AG08396 (cell line): Measurements from ENCODE around the gene MYLIP.
"Not testable (repeated sequence)": the region's sequence is repeated elsewhere in the genome, so short reads cannot be mapped to it uniquely, and the experiment has no call there.

Source experiments
- DNase-seq: peaks from one replicate; pipeline ENCODE4 v3.0.0; 2012; ENCODE audit warnings: low spot score, mixed read lengths

MYLIP gene

DNA sequence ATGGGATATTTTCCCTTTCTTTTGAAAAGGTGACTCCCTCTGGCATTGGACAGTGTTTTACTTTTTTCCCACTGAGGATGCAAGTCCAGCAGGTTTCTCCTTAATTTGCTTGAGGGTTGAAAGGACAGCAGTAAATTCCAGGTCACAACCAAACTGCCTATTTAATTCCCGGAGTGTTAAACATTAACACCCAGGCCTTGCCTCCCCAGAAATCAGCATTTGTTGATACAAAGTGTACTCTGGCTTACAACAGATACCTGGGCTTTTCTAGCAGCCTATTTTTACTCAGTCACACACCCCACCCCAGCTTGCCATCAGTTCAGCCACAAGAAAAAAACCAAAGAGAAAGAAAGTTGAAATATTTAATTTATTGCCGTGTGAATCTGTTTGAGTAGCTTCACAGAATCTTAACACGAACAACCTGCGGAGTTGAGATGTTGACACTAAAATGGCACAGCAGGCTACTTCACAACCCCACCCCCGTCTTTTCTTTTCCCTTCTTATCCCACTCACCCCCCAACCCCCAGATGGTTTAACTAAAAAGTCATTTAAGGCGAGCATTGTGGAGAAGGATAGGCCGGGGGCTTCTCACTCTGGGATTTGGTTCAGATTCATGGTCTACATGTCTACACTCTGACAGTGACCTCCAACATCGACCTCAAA, 45.7 kb downstream of the MYLIP start:
- no peak for DNase-seq

GRCh38 chr6:16176600-16176999, 47.7 kb downstream of the MYLIP start:
- DNase-seq = not testable (repeated sequence)

DNA sequence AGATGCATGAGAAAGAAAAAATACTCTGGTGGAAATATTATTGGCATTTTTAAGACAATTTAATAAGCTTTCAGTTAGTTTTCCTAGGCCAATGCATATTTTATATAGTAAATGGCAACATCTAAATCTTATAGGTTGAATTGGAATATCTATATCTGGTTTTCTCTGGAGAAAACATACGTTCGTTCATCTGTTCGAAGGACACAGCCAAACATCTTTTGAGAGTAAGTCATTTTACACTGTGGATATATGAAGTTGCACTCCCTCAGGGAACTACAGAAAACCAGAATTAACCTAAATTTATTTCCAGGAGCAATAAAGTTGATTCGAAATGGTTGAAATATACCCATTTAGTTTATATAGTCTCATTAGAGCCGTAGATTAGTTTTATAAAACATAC, 49.0 kb downstream of the MYLIP start:
- DNase-seq = no peak

DNA sequence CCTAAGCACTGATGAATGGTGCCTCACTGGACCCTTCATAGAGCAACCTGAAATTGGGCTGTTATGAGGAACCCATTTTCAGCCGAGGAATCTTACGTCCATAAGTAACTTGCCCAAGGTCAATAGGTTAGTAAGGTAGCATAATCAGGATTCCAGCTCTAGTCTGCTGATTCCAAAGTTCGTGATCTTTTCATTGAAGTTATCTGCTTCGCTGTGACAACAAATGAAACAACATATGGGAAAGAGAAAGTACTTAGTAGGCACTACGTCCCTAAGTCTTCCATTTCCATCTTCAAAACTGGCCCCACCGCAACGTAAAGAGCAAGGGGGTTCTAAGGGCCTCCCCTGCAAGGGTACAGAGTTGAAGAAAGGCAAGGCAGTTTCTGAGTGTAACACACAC, 49.5 kb downstream of the MYLIP start:
- no peak for DNase-seq

GRCh38 chr6:16179063-16179462, 50.2 kb downstream of the MYLIP start:
- DNase-seq = no peak

DNA sequence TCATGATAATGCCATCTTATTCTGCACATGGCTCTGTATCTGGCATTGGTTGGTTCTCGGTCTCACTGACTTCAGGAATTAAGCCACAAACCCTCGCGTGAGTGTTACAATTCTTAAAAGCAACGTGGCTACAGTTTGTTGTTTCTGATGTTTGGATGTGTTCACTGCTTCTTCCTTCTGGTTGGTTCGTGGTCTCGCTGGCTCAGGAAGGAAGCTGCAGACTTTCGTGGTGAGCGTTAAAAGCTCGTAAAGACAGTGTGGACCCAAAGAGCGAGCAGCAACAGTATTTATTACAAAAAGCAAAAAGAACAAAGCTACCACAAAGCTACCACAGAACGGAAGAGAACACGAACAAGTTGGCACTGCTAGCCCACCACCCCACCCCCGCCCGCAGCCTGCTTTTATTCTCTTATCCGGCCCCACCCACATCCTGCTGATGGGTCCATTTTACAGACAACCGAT, 51.1 kb downstream of the MYLIP start:
- no peak for DNase-seq

DNA sequence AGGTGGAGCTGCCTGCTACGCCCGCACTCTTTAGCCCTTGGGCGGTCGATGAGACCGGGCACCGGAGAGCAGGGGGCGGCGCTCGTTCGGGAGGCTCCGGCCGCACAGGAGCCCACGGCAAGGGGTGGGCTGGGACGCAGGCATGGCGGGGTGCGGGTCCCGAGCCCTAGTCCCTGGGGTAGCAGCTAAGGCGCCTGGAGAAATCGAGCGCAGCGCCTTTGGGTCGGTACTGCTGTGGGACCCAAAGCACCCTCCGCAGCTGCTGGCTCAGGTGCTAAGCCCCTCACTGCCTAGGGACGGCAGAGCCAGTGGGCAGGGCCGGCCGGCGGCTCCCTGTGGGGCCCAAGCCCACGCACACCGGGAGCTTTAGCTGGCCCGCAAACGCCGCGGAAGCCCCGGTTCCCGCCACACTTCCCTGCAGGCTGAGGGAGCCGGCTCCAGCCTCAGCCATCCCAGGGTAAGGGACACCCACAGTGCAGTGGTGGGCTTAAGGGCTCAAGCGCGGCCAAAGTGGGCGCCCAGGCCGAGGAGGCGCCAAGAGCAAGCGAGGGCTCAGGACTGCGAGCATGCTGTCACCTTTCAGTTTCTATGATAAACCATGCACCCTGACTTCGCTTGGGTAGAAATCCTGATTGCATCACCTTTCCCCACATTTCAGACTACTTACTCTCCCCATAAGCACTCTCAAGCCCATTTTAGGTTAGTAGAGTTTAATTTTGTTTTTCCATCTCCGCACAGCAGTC, 52.0 kb downstream of the MYLIP start:
- DNase-seq = no peak

DNA sequence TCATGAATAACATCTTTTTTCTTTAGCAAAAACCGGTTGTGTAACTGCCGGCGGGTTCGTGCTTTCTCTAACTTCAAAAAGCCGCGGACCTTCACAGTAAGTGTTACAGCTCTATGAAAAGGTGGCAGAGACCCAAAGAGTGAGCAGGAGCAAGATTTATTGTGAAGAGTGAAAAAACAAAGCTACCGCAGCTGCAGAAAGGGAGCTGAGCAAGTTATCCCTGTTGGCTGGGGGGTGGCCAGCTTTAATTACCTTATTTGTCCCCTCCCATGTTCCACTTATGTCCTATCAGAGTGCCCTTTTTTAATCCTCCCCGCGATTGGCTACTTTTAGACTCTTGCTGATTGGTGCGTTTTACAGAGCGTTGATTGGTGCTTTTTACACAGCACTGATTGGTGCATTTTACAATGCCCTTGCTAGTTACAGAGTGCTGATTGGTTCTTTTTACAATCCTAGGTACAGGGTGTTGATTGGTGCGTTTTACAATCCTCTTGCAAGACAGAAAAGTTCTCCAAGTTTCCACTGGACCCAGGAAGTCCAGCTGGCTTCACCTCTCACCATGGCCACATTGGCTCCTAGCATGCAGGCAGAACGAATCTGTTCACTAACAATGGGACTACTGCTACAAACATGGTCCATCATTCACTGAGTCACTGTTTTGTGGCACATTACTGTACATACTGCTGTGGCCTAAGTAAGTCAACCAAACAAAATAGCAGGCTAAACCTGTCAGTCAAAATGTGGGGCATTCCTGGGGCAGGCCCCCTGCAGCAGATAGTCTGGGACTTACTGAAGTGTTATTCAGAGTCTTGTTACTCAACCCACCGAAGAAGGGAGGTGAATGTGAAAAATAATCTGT, 52.8 kb downstream of the MYLIP start:
- no peak for DNase-seq

DNA sequence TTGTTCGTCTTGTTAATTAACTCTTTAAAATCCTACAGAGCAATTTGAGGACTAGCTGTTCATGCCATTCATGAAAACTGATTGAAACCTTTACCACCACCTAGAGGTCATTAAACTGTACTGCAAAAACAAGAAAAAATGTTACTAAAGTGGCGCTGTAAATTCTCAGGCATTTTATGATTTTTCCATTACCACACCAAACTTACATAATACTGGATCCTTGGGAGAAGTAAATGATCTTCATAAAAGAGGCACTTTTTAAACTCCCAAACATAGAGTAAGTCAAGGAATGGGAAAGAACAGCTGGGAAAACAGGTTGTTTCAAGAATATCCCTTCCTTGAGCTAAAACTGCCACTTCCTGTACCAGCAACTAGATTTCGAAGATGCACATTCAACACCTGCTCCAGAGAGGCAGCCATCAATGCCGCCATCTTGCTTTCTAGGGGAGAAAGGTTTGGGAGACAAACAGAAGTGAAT, 54.3 kb downstream of the MYLIP start:
- DNase-seq = peak; percentile 55

GRCh38 chr6:16184129-16184528, 55.2 kb downstream of the MYLIP start:
- peak; percentile 40 for DNase-seq

GRCh38 chr6:16184551-16184950, 55.7 kb downstream of the MYLIP start:
- no peak for DNase-seq

DNA sequence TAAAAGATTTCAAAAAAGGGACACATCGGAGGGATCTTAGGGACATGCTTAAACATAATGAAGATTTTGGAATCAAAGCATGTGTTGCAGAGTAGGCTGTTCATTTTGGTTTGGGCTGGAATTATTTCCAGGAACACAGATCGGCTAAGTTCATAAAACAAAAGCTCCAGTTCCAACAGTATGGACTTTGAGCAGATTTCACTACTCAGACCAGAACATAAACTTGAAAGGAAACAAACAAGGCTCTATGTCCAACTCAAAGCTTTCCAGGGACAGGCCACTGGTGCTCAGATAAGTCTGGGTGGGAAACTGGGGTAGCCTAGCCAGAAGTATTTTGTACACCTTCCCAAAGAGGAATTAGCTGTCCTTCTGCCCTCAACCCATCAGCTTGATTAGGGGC, 58.3 kb downstream of the MYLIP start:
- DNase-seq = no peak

- no peak for DNase-seq
These were observed 61.3 kb downstream of the MYLIP start for GRCh38 chr6:16190214-16190613.

DNA sequence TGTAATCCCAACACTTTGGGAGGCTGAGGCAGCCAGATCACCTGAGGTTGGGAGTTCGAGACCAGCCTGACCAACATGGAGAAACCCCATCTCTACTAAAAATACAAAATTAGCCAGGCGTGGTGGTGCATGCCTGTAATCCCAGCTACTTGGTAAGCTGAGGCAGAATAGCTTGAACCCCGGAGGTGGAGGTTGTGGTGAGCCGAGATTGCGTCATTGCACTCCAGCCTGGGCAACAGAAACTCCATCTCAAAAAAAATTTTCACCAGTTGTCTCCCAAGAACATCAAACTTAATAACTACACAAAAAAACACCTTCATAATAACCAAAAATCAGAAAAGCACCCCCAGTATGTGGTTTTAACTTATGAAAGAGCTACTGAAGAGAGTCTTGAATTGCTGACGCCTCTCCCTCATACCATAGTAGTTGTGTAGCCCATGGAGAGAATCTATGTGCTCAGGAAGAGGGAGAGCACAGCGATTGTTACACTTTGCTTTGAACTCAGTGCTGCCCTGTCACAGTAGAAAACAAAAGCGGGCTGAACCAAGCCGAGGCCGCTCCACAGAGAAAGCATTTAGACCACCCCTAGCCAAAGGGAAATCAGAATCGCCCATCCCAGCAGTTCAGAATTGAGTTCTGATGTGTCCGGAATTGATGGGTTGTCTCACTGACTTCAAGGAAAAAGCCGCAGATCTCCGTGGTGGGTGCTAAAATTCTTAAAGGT, 67.5 kb downstream of the MYLIP start:
- DNase-seq = no peak

- no peak for DNase-seq
These were observed 68.2 kb downstream of the MYLIP start for GRCh38 chr6:16196984-16197546.
